Loucy (cell line): ENCODE data around the gene MAML3.
A peak's percentile ranks its signal among the peaks of the same experiment; 100 is the strongest.

Experiments used
- H2AFZ ChIP-seq: fragments of 200-600 bp; sonication (generic); 2 replicates; pipeline ENCODE4 v1.6.0; 2016; ENCODE audit warnings: antibody characterized with exemption, mild to moderate bottlenecking, low read length, moderate library complexity
- H3F3A ChIP-seq: fragments of 200-600 bp; 2 replicates; pipeline ENCODE4 v1.6.0; 2016; ENCODE audit warnings: antibody characterized with exemption, low read depth, mild to moderate bottlenecking
- H3K27me3 ChIP-seq: fragments of 200-600 bp; sonication (generic); 2 replicates; pipeline ENCODE4 v1.6.1; 2014; ENCODE audit warnings: low read length, mild to moderate bottlenecking; ENCODE audit not compliant: insufficient read depth, poor library complexity, severe bottlenecking
- H3K36me3 ChIP-seq: fragments of 200-600 bp; sonication (generic); 2 replicates; pipeline ENCODE4 v1.6.1; 2016; ENCODE audit warnings: low read length; ENCODE audit not compliant: insufficient read depth
- H3K4me1 ChIP-seq: fragments of 200-600 bp; sonication (generic); 2 replicates; pipeline ENCODE4 v1.5.1; 2014; ENCODE audit warnings: low read length, mild to moderate bottlenecking; ENCODE audit not compliant: insufficient read depth, poor library complexity, severe bottlenecking
- H3K4me2 ChIP-seq: fragments of 200-600 bp; sonication (generic); 2 replicates; pipeline ENCODE4 v1.6.0; 2014; ENCODE audit warnings: antibody characterized with exemption, low read length, low read depth, mild to moderate bottlenecking; ENCODE audit not compliant: poor library complexity, severe bottlenecking
- H3K4me3 ChIP-seq: fragments of 200-600 bp; sonication (generic); 2 replicates; pipeline ENCODE4 v1.5.1; 2014; ENCODE audit warnings: low read length, mild to moderate bottlenecking, mixed read lengths; ENCODE audit not compliant: poor library complexity, severe bottlenecking
- H3K79me2 ChIP-seq: fragments of 200-600 bp; sonication (generic); 2 replicates; pipeline ENCODE4 v1.6.1; 2014; ENCODE audit warnings: low read length; ENCODE audit not compliant: insufficient read depth
- H3K9ac ChIP-seq: fragments of 200-600 bp; sonication (generic); 2 replicates; pipeline ENCODE4 v1.6.0; 2014; ENCODE audit warnings: mild to moderate bottlenecking, low read depth, low read length, moderate library complexity; ENCODE audit not compliant: poor library complexity, severe bottlenecking
- H3K9me2 ChIP-seq: fragments of 200-600 bp; sonication (generic); replicated peaks from 2 replicates; pipeline ENCODE4 v1.6.1; 2016; ENCODE audit warnings: low read depth, low read length, mixed read lengths
- H3K9me3 ChIP-seq: fragments of 200-600 bp; sonication (generic); 2 replicates; pipeline ENCODE4 v1.6.1; 2014; ENCODE audit warnings: mild to moderate bottlenecking, antibody characterized with exemption, low read length, low read depth; ENCODE audit not compliant: insufficient read depth
- H4K20me1 ChIP-seq: fragments of 200-600 bp; sonication (generic); 2 replicates; pipeline ENCODE4 v1.6.0; 2014; ENCODE audit warnings: antibody characterized with exemption, low read length, mild to moderate bottlenecking; ENCODE audit not compliant: insufficient read depth, poor library complexity, severe bottlenecking
- EZH2phosphoT487 ChIP-seq: fragments of 200-600 bp; IDR thresholded peaks from 2 replicates; pipeline ENCODE4 v1.6.1; 2018; ENCODE audit warnings: antibody characterized with exemption, mild to moderate bottlenecking, moderate library complexity, borderline replicate concordance
- TF ChIP-seq, protein P1 (sequence below): fragments of 200-600 bp; sonication (generic); conservative IDR thresholded peaks from 2 replicates; pipeline ENCODE4 v1.5.1; 2014; ENCODE audit warnings: mild to moderate bottlenecking, antibody characterized with exemption, low read length

MAML3 gene

DNA sequence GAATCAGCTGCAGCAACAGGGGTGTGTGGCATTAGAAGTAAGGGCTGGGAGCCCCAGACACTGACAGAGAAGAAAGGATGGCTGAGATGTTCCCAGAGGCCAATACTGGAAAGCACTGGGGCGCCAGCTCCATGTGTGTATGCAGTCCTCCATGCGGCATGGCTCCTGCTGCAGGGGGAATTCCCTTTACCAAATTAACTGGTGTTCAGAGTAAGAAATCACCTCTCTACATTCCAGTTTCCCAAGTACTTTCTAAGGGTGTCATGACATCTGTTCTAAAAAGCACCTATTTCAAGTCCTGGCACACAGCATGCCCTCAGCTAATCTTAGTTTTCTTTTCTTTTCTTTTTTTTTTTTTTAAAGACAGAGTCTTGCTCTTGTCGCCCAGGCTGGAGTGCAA lies 98.0 kb downstream of the MAML3 start:
- no peak overlapping the region for H2AFZ ChIP-seq
- H3K4me2 ChIP-seq: no peak overlapping the region
- peaks cover 58% of the 10 kb centered on the region for H3K4me1 ChIP-seq
- no peaks in the 10 kb centered on the region for H4K20me1 ChIP-seq
- peaks cover 67% of the 10 kb centered on the region for H3K79me2 ChIP-seq
- no peaks in the 10 kb centered on the region for H3K9me2 ChIP-seq
- peak overlapping the region; percentile 15 for H3K9ac ChIP-seq
- H3F3A ChIP-seq: no peaks in the 10 kb centered on the region; the same call in 1 of the 2 replicates
- no peak for TF ChIP-seq EZH2phosphoT487
- TF ChIP-seq, protein P1, sequence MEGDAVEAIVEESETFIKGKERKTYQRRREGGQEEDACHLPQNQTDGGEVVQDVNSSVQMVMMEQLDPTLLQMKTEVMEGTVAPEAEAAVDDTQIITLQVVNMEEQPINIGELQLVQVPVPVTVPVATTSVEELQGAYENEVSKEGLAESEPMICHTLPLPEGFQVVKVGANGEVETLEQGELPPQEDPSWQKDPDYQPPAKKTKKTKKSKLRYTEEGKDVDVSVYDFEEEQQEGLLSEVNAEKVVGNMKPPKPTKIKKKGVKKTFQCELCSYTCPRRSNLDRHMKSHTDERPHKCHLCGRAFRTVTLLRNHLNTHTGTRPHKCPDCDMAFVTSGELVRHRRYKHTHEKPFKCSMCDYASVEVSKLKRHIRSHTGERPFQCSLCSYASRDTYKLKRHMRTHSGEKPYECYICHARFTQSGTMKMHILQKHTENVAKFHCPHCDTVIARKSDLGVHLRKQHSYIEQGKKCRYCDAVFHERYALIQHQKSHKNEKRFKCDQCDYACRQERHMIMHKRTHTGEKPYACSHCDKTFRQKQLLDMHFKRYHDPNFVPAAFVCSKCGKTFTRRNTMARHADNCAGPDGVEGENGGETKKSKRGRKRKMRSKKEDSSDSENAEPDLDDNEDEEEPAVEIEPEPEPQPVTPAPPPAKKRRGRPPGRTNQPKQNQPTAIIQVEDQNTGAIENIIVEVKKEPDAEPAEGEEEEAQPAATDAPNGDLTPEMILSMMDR: no peak
- H3K9me3 ChIP-seq: no peaks in the 10 kb centered on the region
- H3K27me3 ChIP-seq: no peaks in the 10 kb centered on the region
- H3K36me3 ChIP-seq: no peaks in the 10 kb centered on the region
- H3K4me3 ChIP-seq: no peak overlapping the region

DNA sequence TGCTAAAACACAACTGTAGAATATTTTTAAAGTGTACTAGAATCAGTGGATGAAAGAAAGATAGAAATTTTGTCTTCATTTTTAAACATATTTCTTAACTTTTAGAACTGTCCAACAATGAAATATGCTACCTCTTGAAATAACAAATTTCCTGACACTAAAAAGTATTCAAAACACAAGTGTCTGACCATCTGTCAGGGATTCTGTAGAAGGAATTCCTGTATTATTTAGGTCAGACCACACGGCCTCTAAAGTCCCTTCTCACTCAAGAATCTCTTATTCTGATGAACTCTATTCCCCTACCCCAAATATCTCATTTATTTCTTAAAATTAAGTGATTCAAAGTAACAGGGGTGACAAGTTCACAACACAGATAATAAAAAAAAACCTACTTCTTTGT lies 99.1 kb downstream of the MAML3 start:
- peak overlapping the region; percentile 56 for H3K4me2 ChIP-seq
- no peaks in the 10 kb centered on the region for H4K20me1 ChIP-seq
- TF ChIP-seq, protein P1: no peak
- TF ChIP-seq EZH2phosphoT487: no peak
- no peaks in the 10 kb centered on the region for H3K27me3 ChIP-seq
- H3K36me3 ChIP-seq: no peaks in the 10 kb centered on the region
- no peak overlapping the region for H2AFZ ChIP-seq
- H3K4me1 ChIP-seq: peaks cover 63% of the 10 kb centered on the region
- peak overlapping the region; percentile 51 for H3K9ac ChIP-seq
- H3F3A ChIP-seq: peaks cover 2% of the 10 kb centered on the region; the same call in 1 of the 2 replicates
- no peak overlapping the region for H3K4me3 ChIP-seq
- no peaks in the 10 kb centered on the region for H3K9me2 ChIP-seq
- no peaks in the 10 kb centered on the region for H3K9me3 ChIP-seq
- H3K79me2 ChIP-seq: peaks cover 72% of the 10 kb centered on the region

GRCh38 chr4:140053185-140053584 lies 100.8 kb downstream of the MAML3 start:
- Histone ChIP-seq H3K4me1 (peaks cover 74% of the 10 kb centered on the region), H3K9ac (peak overlapping the region; percentile 51), H3K79me2 (peaks cover 80% of the 10 kb centered on the region), H4K20me1 (no peaks in the 10 kb centered on the region), H3K4me2 (peak overlapping the region; percentile 56), H3K9me3 (no peaks in the 10 kb centered on the region), H3K27me3 (no peaks in the 10 kb centered on the region), H3K36me3 (no peaks in the 10 kb centered on the region), H3K9me2 (no peaks in the 10 kb centered on the region), H2AFZ (no peak overlapping the region), H3F3A (peaks cover 6% of the 10 kb centered on the region; the same call in 1 of the 2 replicates), H3K4me3 (no peak overlapping the region)
- TF ChIP-seq EZH2phosphoT487: no peak
- TF ChIP-seq, protein P1: no peak
